WTC11 (cell line): ENCODE data around the gene TUT4. TPM values are rescaled to one million over a fixed set of nuclear protein-coding genes. Genes with fewer than 3 reads are reported as not detected.

ENCODE experiments used
- ATAC-seq: fragments of 200-7000 bp; cut with Tn5 transposase; 2 replicates; pipeline ENCODE4 v1.10.0; 2021; ENCODE audit warnings: mild to moderate bottlenecking, moderate library complexity
- CTCF ChIA-PET: fragments of 300-600 bp; sonication (Branson Sonifier 250); formaldehyde crosslinking; loops from one replicate; lab custom pipeline; 2021; ENCODE audit warnings: antibody characterized with exemption; lab: Charles Lee
- POLR2A ChIA-PET: fragments of 350-600 bp; sonication (Branson Sonifier 250); formaldehyde crosslinking; loops from one replicate; lab custom pipeline; 2021; ENCODE audit warnings: antibody characterized with exemption; lab: Charles Lee
- DNase-seq: peaks from one replicate; pipeline ENCODE4 v3.0.0; 2021; ENCODE audit warnings: low spot score
- H3K27ac Mint-ChIP-seq: 2 replicates; pipeline ENCODE4 v1.8.0; 2021; ENCODE audit warnings: mixed read lengths
- H3K27me3 Mint-ChIP-seq: 2 replicates; pipeline ENCODE4 v1.8.0; 2021; ENCODE audit warnings: low read depth, mild to moderate bottlenecking, moderate library complexity, mixed read lengths
- H3K36me3 Mint-ChIP-seq: 2 replicates; pipeline ENCODE4 v1.8.0; 2021; ENCODE audit warnings: mixed read lengths
- H3K4me1 Mint-ChIP-seq: 2 replicates; pipeline ENCODE4 v1.8.0; 2022; ENCODE audit warnings: mixed read lengths
- H3K4me3 Mint-ChIP-seq: 2 replicates; pipeline ENCODE4 v1.8.0; 2021; ENCODE audit warnings: mild to moderate bottlenecking, moderate library complexity, mixed read lengths
- H3K9me3 Mint-ChIP-seq: 2 replicates; pipeline ENCODE4 v1.8.0; 2021; ENCODE audit warnings: mixed read lengths
- AR ChIP-seq: fragments of 250-450 bp; sonication (Bioruptor Pico); IDR thresholded peaks from 2 replicates; pipeline ENCODE4 v1.9.0; 2021; ENCODE audit warnings: mild to moderate bottlenecking
- ARID4B ChIP-seq: sonication (generic); formaldehyde crosslinking; IDR thresholded peaks from 2 replicates; pipeline ENCODE4 v1.8.0; 2023; ENCODE audit warnings: missing genetic modification reagents, mild to moderate bottlenecking, borderline replicate concordance
- CDX4 ChIP-seq: fragments of 250-450 bp; sonication (Bioruptor Pico); IDR thresholded peaks from 2 replicates; pipeline ENCODE4 v1.9.0; 2021; ENCODE audit warnings: moderate library complexity, mild to moderate bottlenecking, inconsistent platforms, borderline replicate concordance
- CREM ChIP-seq: sonication (generic); formaldehyde crosslinking; IDR thresholded peaks from 2 replicates; pipeline ENCODE4 v1.8.1; 2022; ENCODE audit warnings: mild to moderate bottlenecking, missing genetic modification reagents, moderate library complexity
- E2F1 ChIP-seq: sonication (generic); formaldehyde crosslinking; IDR thresholded peaks from 2 replicates; pipeline ENCODE4 v1.8.0; 2022; ENCODE audit warnings: mild to moderate bottlenecking, missing genetic modification reagents
- ERG ChIP-seq: fragments of 250-450 bp; sonication (Bioruptor Pico); IDR thresholded peaks from 2 replicates; pipeline ENCODE4 v1.8.0; 2021; ENCODE audit warnings: mild to moderate bottlenecking
- HMGXB4 ChIP-seq: sonication (generic); formaldehyde crosslinking; IDR thresholded peaks from 2 replicates; pipeline ENCODE4 v1.8.1; 2023; ENCODE audit warnings: mild to moderate bottlenecking, moderate library complexity, missing genetic modification reagents
- IRF1 ChIP-seq: sonication (generic); formaldehyde crosslinking; IDR thresholded peaks from 2 replicates; pipeline ENCODE4 v1.8.0; 2023; ENCODE audit warnings: missing genetic modification reagents
- IRF2 ChIP-seq: sonication (generic); formaldehyde crosslinking; IDR thresholded peaks from 2 replicates; pipeline ENCODE4 v1.8.0; 2022; ENCODE audit warnings: low read depth, missing genetic modification reagents, borderline replicate concordance
- JAZF1 ChIP-seq: fragments of 250-450 bp; sonication (Bioruptor Pico); IDR thresholded peaks from 2 replicates; pipeline ENCODE4 v1.9.0; 2021; ENCODE audit warnings: moderate library complexity, mild to moderate bottlenecking, inconsistent platforms
- NFATC4 ChIP-seq: fragments of 250-450 bp; sonication (Bioruptor Pico); IDR thresholded peaks from 2 replicates; pipeline ENCODE4 v1.9.0; 2021; ENCODE audit warnings: mild to moderate bottlenecking
- NR1H2 ChIP-seq: sonication (generic); formaldehyde crosslinking; IDR thresholded peaks from 2 replicates; pipeline ENCODE4 v1.9.0; 2021; ENCODE audit warnings: mild to moderate bottlenecking, moderate library complexity, missing genetic modification reagents
- NR2C2 ChIP-seq: sonication (generic); formaldehyde crosslinking; IDR thresholded peaks from 2 replicates; pipeline ENCODE4 v1.8.0; 2022; ENCODE audit warnings: mild to moderate bottlenecking, missing genetic modification reagents
- TP53 ChIP-seq: sonication (generic); formaldehyde crosslinking; IDR thresholded peaks from 2 replicates; pipeline ENCODE4 v1.8.1; 2023; ENCODE audit warnings: mild to moderate bottlenecking, missing genetic modification reagents
- ZBTB21 ChIP-seq: sonication (generic); formaldehyde crosslinking; IDR thresholded peaks from 2 replicates; pipeline ENCODE4 v1.8.1; 2023; ENCODE audit warnings: mild to moderate bottlenecking, missing genetic modification reagents, borderline replicate concordance
- ZNF281 ChIP-seq: sonication (generic); formaldehyde crosslinking; IDR thresholded peaks from 2 replicates; pipeline ENCODE4 v1.8.0; 2023; ENCODE audit warnings: mild to moderate bottlenecking, missing genetic modification reagents
- ZNF512 ChIP-seq: sonication (generic); formaldehyde crosslinking; IDR thresholded peaks from 2 replicates; pipeline ENCODE4 v1.8.1; 2022; ENCODE audit warnings: missing genetic modification reagents, borderline replicate concordance
- total RNA-seq: library from RNA; stranded (reverse); gene quantifications from 3 replicates; pipeline ENCODE4 v1.2.3, GENCODE V29; 2021

TUT4 gene
- total RNA-seq, 1 experiment from 2014 or later: 63.3 TPM

- no peak for TF ChIP-seq ARID4B (CRISPR knock-in tag)
- TF ChIP-seq, all 79 proteins: peak for 0
These were observed 20.6 kb downstream of the TUT4 start (continued) for GRCh38 chr1:52532247-52532646.

- ChIA-PET POLR2A (interaction anchor here (0.6 kb wide), 1 partner anchor 157 kb away, joined by 4 read pairs; no protein-coding TSS in a partner anchor), CTCF (interaction anchor here (0.7 kb wide), 1 partner anchor 267 kb away, joined by 4 read pairs; no protein-coding TSS in a partner anchor)
- no peak overlapping the region for H3K27ac Mint-ChIP-seq
- no peaks in the 10 kb centered on the region for H3K27me3 Mint-ChIP-seq
- no peak for DNase-seq
- H3K9me3 Mint-ChIP-seq: peaks cover 16% of the 10 kb centered on the region
- no peak overlapping the region for H3K4me3 Mint-ChIP-seq
- peaks cover 15% of the 10 kb centered on the region; the same call in 1 of the 2 replicates for H3K36me3 Mint-ChIP-seq
- ATAC-seq: no peak
- peaks cover 9% of the 10 kb centered on the region for H3K4me1 Mint-ChIP-seq
- TF ChIP-seq IRF1 (no peak), HMGXB4 (CRISPR knock-in tag) (no peak), TP53 (no peak), CDX4 (CRISPR knock-in tag) (no peak), NFATC4 (CRISPR knock-in tag) (no peak), ZNF512 (CRISPR knock-in tag) (no peak), NR2C2 (CRISPR knock-in tag) (no peak), AR (no peak), ZNF281 (CRISPR knock-in tag) (no peak), IRF2 (CRISPR knock-in tag) (no peak), E2F1 (CRISPR knock-in tag) (no peak), CREM (CRISPR knock-in tag) (no peak), JAZF1 (CRISPR knock-in tag) (no peak), ERG (CRISPR knock-in tag) (no peak), ZBTB21 (CRISPR knock-in tag) (no peak), NR1H2 (CRISPR knock-in tag) (no peak)
These were observed 21.5 kb downstream of the TUT4 start for GRCh38 chr1:52531249-52531872.
